Heart left ventricle (tissue), 13 donors: Measurements from ENCODE around the gene GYS1.
A peak's percentile ranks its signal among the peaks of the same experiment; 100 is the strongest.
"Not testable (repeated sequence)": the region's sequence is repeated elsewhere in the genome, so short reads cannot be mapped to it uniquely, and the experiment has no call there.

Experiments used
- POLR2A ChIP-seq, 2 donors: fragments of 450-650 bp; IDR thresholded peaks; one replicate each; pipeline ENCODE4 v1.6.1; 2017; ENCODE audit warnings: antibody characterized with exemption in 2 of 2, mild to moderate bottlenecking in 2 of 2, moderate library complexity in 2 of 2
- TF ChIP-seq, protein P1 (sequence below), 12 donors: fragments of 200-600 bp; sonication (generic) in 4 of 12; IDR thresholded peaks; one replicate each; pipeline versions ENCODE4 v1.5.0 to v1.8.0; 2018 to 2022; ENCODE audit warnings: antibody characterized with exemption in 12 of 12, mild to moderate bottlenecking in 5 of 12
- donor health status: ischemic (EF 13 %, LVEDD 7.1; RV severe dilation, severe dysfunction).
- donor health status: DM: no; HTN: yes; CAD: no.
- donor health status: DM: no; HTN: no; CAD: no.
- donor health status: ischemic (EF 25% LVEDD 6.9; RV normal size, moderate dysfunction).
- donor health status: ischemic (EF 25% LVEDD 5.7; RV mildly dilated, moderate dysfunction).
- donor health status: ischemic (EF 35%, LVEDD 5.7; RV mildly dilated, moderate dysfunction).
- donor health status: nonischemic (EF 11% LVEDD 7.7; RV severe dilation, severe dysfunction).
- donor health status: DM: yes; HTN: yes; CAD: no.
- donor health status: PGD.
- donor health status: ischemic (EF 29% LVEDD 5.4; RV normal size, mild dysfunction).
- donor health status: nonischemic (EF 23%, LVEDD 6.1; RV moderate dilation, normal function).

DNA sequence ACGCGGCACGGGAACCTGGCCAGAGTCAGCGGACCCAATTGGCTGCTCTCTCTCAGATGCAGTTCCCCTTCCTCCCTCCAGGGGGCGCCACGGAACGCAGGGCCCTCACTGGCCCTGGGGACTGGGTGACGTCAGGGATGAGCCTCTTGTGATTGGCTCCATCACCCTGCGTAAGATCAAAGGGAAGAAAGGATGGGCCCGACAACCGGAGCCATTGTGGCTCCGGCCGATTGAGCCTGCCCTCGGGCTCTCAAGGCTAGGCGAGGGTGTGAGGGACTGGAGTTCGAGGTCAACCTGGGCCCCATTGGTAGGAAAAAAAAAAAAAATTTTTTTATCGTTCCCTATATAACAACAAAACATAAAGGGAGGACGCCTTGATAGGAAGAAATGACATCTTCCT lies 43.7 kb upstream of the GYS1 start, which contains the start of gene CGB1:
- TF ChIP-seq, protein P1, sequence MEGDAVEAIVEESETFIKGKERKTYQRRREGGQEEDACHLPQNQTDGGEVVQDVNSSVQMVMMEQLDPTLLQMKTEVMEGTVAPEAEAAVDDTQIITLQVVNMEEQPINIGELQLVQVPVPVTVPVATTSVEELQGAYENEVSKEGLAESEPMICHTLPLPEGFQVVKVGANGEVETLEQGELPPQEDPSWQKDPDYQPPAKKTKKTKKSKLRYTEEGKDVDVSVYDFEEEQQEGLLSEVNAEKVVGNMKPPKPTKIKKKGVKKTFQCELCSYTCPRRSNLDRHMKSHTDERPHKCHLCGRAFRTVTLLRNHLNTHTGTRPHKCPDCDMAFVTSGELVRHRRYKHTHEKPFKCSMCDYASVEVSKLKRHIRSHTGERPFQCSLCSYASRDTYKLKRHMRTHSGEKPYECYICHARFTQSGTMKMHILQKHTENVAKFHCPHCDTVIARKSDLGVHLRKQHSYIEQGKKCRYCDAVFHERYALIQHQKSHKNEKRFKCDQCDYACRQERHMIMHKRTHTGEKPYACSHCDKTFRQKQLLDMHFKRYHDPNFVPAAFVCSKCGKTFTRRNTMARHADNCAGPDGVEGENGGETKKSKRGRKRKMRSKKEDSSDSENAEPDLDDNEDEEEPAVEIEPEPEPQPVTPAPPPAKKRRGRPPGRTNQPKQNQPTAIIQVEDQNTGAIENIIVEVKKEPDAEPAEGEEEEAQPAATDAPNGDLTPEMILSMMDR (IDR thresholded peaks at IDR 0.05) = peak in 6 of 12 donors; percentile 6 to 36 (median 21)
- not testable (repeated sequence) for TF ChIP-seq POLR2A (IDR thresholded peaks at IDR 0.05)
